HepG2 (cell line): ENCODE data around the gene ITGAV. TPM values are rescaled to one million over a fixed set of nuclear protein-coding genes. Genes with fewer than 3 reads are reported as not detected.

Experiments used
- ATAC-seq: fragments of 200-7000 bp; cut with Tn5 transposase; 3 replicates; pipeline ENCODE4 v1.9.1; 2020; ENCODE audit warnings: mild to moderate bottlenecking, moderate library complexity
- BruUV-seq: library from RNA; stranded (reverse); fragments of 400-500 nt; replicated peaks from 2 replicates; lab custom pipeline; 2021; lab: Mats Ljungman, UMichigan
- CTCF ChIA-PET: fragments of 300-600 bp; formaldehyde crosslinking; extraction: SDS; loops from one replicate; lab custom pipeline; 2021; ENCODE audit warnings: low total read pairs, inconsistent platforms, low intra/inter-chr PET ratio; lab: Yijun Ruan, JAX
- POLR2A ChIA-PET: fragments of 350-600 bp; sonication (Branson Sonifier 250); formaldehyde crosslinking; loops from one replicate; lab custom pipeline; 2020; ENCODE audit warnings: antibody characterized with exemption, inconsistent platforms; lab: Yijun Ruan, JAX
- DNase-seq: peaks from one replicate; pipeline ENCODE4 v3.0.0-alpha.2; 2015; ENCODE audit warnings: low spot score
- FAIRE-seq: peaks from 3 replicates; lab custom pipeline; 2011; peaks lifted over from hg19 to GRCh38; lab: Jason Lieb, UNC
- H2AFZ ChIP-seq: one replicate; pipeline ENCODE4 v1.6.1; 2011; ENCODE audit warnings: low read length, inconsistent platforms
- H3K27ac ChIP-seq: fragments of 300-600 bp; 3 replicates; pipeline ENCODE4 v1.8.0; 2011; ENCODE audit warnings: mixed run types, mild to moderate bottlenecking, mixed read lengths, low read length, inconsistent platforms; ENCODE audit not compliant: insufficient read depth; ENCODE audit errors: extremely low read length
- H3K27me3 ChIP-seq, 2 experiments: fragments of 200-600 bp in 1 of 2; 2 replicates in 1 of 2; 3 replicates in 1 of 2; pipeline versions ENCODE4 v1.6.0 to v1.8.0; 2011; ENCODE audit warnings: low read length in 2 of 2, mild to moderate bottlenecking in 2 of 2, moderate library complexity in 2 of 2, inconsistent platforms in 1 of 2; ENCODE audit not compliant: insufficient read depth in 2 of 2, control insufficient read depth in 1 of 2
- H3K36me3 ChIP-seq, 2 experiments: fragments of 200-600 bp in 1 of 2; replicated peaks in 1 of 2; 2 replicates in 1 of 2; 3 replicates in 1 of 2; pipeline versions ENCODE4 v1.5.1 to v1.8.0; 2011; ENCODE audit warnings: low read length in 2 of 2, inconsistent platforms in 1 of 2; ENCODE audit not compliant: insufficient read depth in 2 of 2, control insufficient read depth in 1 of 2
- H3K4me1 ChIP-seq: 2 replicates; pipeline ENCODE4 v1.5.1; 2012; ENCODE audit warnings: low read length, inconsistent platforms; ENCODE audit not compliant: insufficient read depth
- H3K4me2 ChIP-seq: 2 replicates; pipeline ENCODE4 v1.6.0; 2011; ENCODE audit warnings: low read depth, low read length, inconsistent platforms
- H3K4me3 ChIP-seq, 3 experiments: fragments of 200-600 bp in 1 of 3; sonication (generic), shearing (Covaris generic) in 1 of 3; replicated peaks in 1 of 3; 2 replicates each; pipeline ENCODE4 v1.5.1; 2011 to 2016; ENCODE audit warnings: low read length in 3 of 3, inconsistent platforms in 2 of 3, low read depth in 2 of 3, mild to moderate bottlenecking in 2 of 3, control low read depth in 1 of 3, mixed read lengths in 1 of 3; ENCODE audit not compliant: insufficient read depth in 1 of 3
- H3K79me2 ChIP-seq: one replicate; pipeline ENCODE4 v1.6.1; 2011; ENCODE audit warnings: low read length, inconsistent platforms; ENCODE audit not compliant: insufficient read depth
- H3K9ac ChIP-seq: 2 replicates; pipeline ENCODE4 v1.6.0; 2011; ENCODE audit warnings: mild to moderate bottlenecking, low read depth, low read length, inconsistent platforms; ENCODE audit not compliant: insufficient read depth
- H3K9me3 ChIP-seq: 2 replicates; pipeline ENCODE4 v1.5.1; 2012; ENCODE audit warnings: mild to moderate bottlenecking, low read length
- H4K20me1 ChIP-seq: 2 replicates; pipeline ENCODE4 v1.6.0; 2011; ENCODE audit warnings: inconsistent platforms, mild to moderate bottlenecking, low read length, moderate library complexity; ENCODE audit not compliant: insufficient read depth
- ARID3A ChIP-seq: IDR thresholded peaks from 2 replicates; pipeline ENCODE4 v1.6.1; 2012; ENCODE audit warnings: low read depth, low read length, improper control_type of control experiment
- ATF1 ChIP-seq: IDR thresholded peaks from 2 replicates; pipeline ENCODE4 v1.6.1; 2016; ENCODE audit warnings: mild to moderate bottlenecking, control low read depth
- JUND ChIP-seq: sonication (generic); formaldehyde crosslinking; IDR thresholded peaks from 2 replicates; pipeline ENCODE4 v1.8.0; 2022; ENCODE audit warnings: mild to moderate bottlenecking, missing genetic modification reagents
- POLR2A ChIP-seq, 2 experiments: IDR thresholded peaks; 2 replicates each; pipeline ENCODE4 v1.6.1; 2011; ENCODE audit warnings: low read depth in 2 of 2, low read length in 2 of 2, mild to moderate bottlenecking in 1 of 2, moderate library complexity in 1 of 2; ENCODE audit not compliant: insufficient read depth in 1 of 2
- SMARCE1 ChIP-seq: fragments of 450-650 bp; IDR thresholded peaks from 2 replicates; pipeline ENCODE4 v1.6.1; 2017; ENCODE audit warnings: borderline replicate concordance
- SNRNP70 ChIP-seq: fragments of 200-400 bp; formaldehyde crosslinking; IDR thresholded peaks from 2 replicates; pipeline ENCODE4 v1.6.1; 2017; ENCODE audit warnings: mild to moderate bottlenecking, low read depth, low read length, moderate library complexity
- SOX6 ChIP-seq, 2 experiments: fragments of 450-650 bp in 1 of 2; sonication (generic) in 1 of 2; formaldehyde crosslinking in 1 of 2; IDR thresholded peaks; 2 replicates each; pipeline versions ENCODE4 v1.4.0 to v1.6.1; 2017 to 2020; ENCODE audit warnings: antibody characterized with exemption in 1 of 2, mild to moderate bottlenecking in 1 of 2, missing genetic modification reagents in 1 of 2
- SP4 ChIP-seq: sonication (generic); formaldehyde crosslinking; IDR thresholded peaks from 2 replicates; pipeline ENCODE4 v1.8.1; 2023; ENCODE audit warnings: mild to moderate bottlenecking, missing genetic modification reagents
- SRF ChIP-seq: IDR thresholded peaks from 2 replicates; pipeline ENCODE4 v1.6.1; 2011; ENCODE audit warnings: mild to moderate bottlenecking, low read depth, low read length, moderate library complexity
- YEATS2 ChIP-seq: sonication (generic); formaldehyde crosslinking; IDR thresholded peaks from 2 replicates; pipeline ENCODE4 v1.4.0; 2020; ENCODE audit warnings: missing genetic modification reagents, borderline replicate concordance
- ZNF235 ChIP-seq: sonication (generic); formaldehyde crosslinking; IDR thresholded peaks from 2 replicates; pipeline ENCODE4 v1.8.1; 2023; ENCODE audit warnings: mild to moderate bottlenecking, missing genetic modification reagents, borderline replicate concordance
- ZNF441 ChIP-seq: sonication (generic); formaldehyde crosslinking; IDR thresholded peaks from 2 replicates; pipeline ENCODE4 v1.7.0; 2021; ENCODE audit warnings: missing genetic modification reagents, borderline replicate concordance
- WGBS: methylation state at CpG from one replicate; pipeline ENCODE4 v1.1.6; 2017; ENCODE audit warnings: low lambda C conversion rate; 5-methylcytosine and 5-hydroxymethylcytosine counted together
- in situ Hi-C: cut with HindIII; loops from 2 replicates; pipeline ENCODE4 v1.10.0; 2017; ENCODE audit warnings: low pct_unique_long_range_greater_than_20kb; ENCODE audit not compliant: extremely low pct_ligation_motif_present
- intact Hi-C: fragments of 100-400 bp; cut with micrococcal nuclease; formaldehyde crosslinking; loops from one replicate; pipeline ENCODE4 v1.10.0; 2022; ENCODE audit not compliant: unreplicated experiment
- polyA plus RNA-seq, 8 experiments: library from polyadenylated mRNA; depleted of rRNA in 3 of 8; stranded (reverse) in 7 of 8; unstranded in 1 of 8; fragments of >200 nt; fragmentation: Illumina TruSeq in 4 of 8; extraction: Trizol in 4 of 8; gene quantifications; 2 replicates each; pipeline versions ENCODE4 v1.2.1 to v1.2.3, GENCODE V29; 2011 to 2016; ENCODE audit warnings: low read depth in 4 of 8, missing spikeins in 1 of 8, mixed read lengths in 1 of 8; ENCODE audit not compliant: insufficient read depth in 1 of 8
- total RNA-seq, 5 experiments: library from RNA; depleted of rRNA; stranded (reverse); fragments of >200 nt; fragmentation: Illumina TruSeq; extraction: Trizol; gene quantifications; 2 replicates each; pipeline ENCODE4 v1.2.3, GENCODE V29; 2016; ENCODE audit warnings: low read depth in 1 of 5

ITGAV gene
- total and polyA plus RNA-seq, 2 of the 13 experiments (the other 11 are each of a cell fraction or from before 2014, with no cell fraction given), result 59.1 to 60.4 TPM

- DNase-seq (no peak), FAIRE-seq (no peak), ATAC-seq (no peak)
- H3K79me2 ChIP-seq, result peaks cover 32% of the 10 kb centered on the region
- H2AFZ ChIP-seq, result no peak overlapping the region
- H3K27me3 ChIP-seq, result no peaks in the 10 kb centered on the region; a peak in 2 of 5 replicates
- BruUV-seq, result no TSS peak
- POLR2A ChIA-PET, result interaction anchor here (1.6 to 3.3 kb wide), 6 partner anchors 10 to 103 kb away, joined by 5 to 48 read pairs (median 28); partner anchors contain the start of gene ZC3H15
- in situ Hi-C loops, result no loop called here
- intact Hi-C loops, result loop anchor here (2.0 to 5.0 kb wide), 2 partner anchors 14 to 1519 kb away; no protein-coding TSS in a partner anchor
- no peaks in the 10 kb centered on the region for H4K20me1 ChIP-seq
- WGBS, result 95% methylated on average over 9 of the region's 9 CpGs
- CTCF ChIA-PET, result no interaction called here
- no peak overlapping the region for H3K4me3 ChIP-seq
- H3K36me3 ChIP-seq, result no peaks in the 10 kb centered on the region
- H3K4me2 ChIP-seq, result peak overlapping the region; percentile 97
- peaks cover 33% of the 10 kb centered on the region for H3K4me1 ChIP-seq
- H3K27ac ChIP-seq, result no peak overlapping the region
- TF ChIP-seq SP4 (CRISPR knock-in tag) (no peak), ARID3A (no peak), SRF (no peak), ATF1 (CRISPR knock-in tag) (no peak), JUND (CRISPR knock-in tag) (no peak), YEATS2 (CRISPR knock-in tag) (no peak), POLR2A (IDR thresholded peaks at IDR 0.05; ENCODE audit: insufficient read depth in 1 of 2, low read depth in 2 of 2, low read length in 2 of 2) (no peak), SNRNP70 (no peak), SOX6 (IDR thresholded peaks at IDR 0.05) (no peak), SOX6 (CRISPR knock-in tag; IDR thresholded peaks at IDR 0.05) (no peak), ZNF441 (CRISPR knock-in tag) (no peak), SMARCE1 (no peak), ZNF235 (no peak)
- no peak overlapping the region for H3K9ac ChIP-seq
- H3K9me3 ChIP-seq, result no peaks in the 10 kb centered on the region
Observed at GRCh38 chr2:186588421-186588820, 1.4 kb upstream of the ITGAV start.
